GM12874 (cell line): ENCODE data around the gene LGALS1.

Experiments used
- CTCF ChIP-seq: IDR thresholded peaks from 2 replicates; pipeline ENCODE4 v1.5.1; 2011; ENCODE audit warnings: low read depth, mild to moderate bottlenecking, control low read depth, low read length, moderate library complexity; ENCODE audit not compliant: insufficient read depth

The LGALS1 gene

GRCh38 chr22:37674951-37675929 is at the start of gene LGALS1:
Gene LGALS1, plus strand, starts transcription at chr22:37675636. Its CDS starts 67 bp downstream, at chr22:37675703.
- TF ChIP-seq CTCF, result no peak

- TF ChIP-seq CTCF, result no peak
These were observed 49.7 kb upstream of the LGALS1 start for GRCh38 chr22:37625737-37626136.

- TF ChIP-seq CTCF, result no peak
These were observed 49.3 kb upstream of the LGALS1 start for GRCh38 chr22:37626144-37626543.

GRCh38 chr22:37626556-37627075 is 48.8 kb upstream of the LGALS1 start:
- TF ChIP-seq CTCF, result no peak

- TF ChIP-seq CTCF, result no peak
These were observed 48.3 kb upstream of the LGALS1 start for GRCh38 chr22:37627121-37627520.

GRCh38 chr22:37627545-37627944 is 47.9 kb upstream of the LGALS1 start:
- no peak for TF ChIP-seq CTCF

GRCh38 chr22:37628830-37629229 is 46.6 kb upstream of the LGALS1 start:
- no peak for TF ChIP-seq CTCF
